ENCODE results near the gene MTHFD1L. TPM values are rescaled to one million over a fixed set of nuclear protein-coding genes. Genes with fewer than 3 reads are reported as not detected.

MTHFD1L gene
- total and polyA plus RNA-seq, 2 of the 4 experiments (the other 2 are of a cell fraction), result 43.5 to 53.2 TPM

DNA sequence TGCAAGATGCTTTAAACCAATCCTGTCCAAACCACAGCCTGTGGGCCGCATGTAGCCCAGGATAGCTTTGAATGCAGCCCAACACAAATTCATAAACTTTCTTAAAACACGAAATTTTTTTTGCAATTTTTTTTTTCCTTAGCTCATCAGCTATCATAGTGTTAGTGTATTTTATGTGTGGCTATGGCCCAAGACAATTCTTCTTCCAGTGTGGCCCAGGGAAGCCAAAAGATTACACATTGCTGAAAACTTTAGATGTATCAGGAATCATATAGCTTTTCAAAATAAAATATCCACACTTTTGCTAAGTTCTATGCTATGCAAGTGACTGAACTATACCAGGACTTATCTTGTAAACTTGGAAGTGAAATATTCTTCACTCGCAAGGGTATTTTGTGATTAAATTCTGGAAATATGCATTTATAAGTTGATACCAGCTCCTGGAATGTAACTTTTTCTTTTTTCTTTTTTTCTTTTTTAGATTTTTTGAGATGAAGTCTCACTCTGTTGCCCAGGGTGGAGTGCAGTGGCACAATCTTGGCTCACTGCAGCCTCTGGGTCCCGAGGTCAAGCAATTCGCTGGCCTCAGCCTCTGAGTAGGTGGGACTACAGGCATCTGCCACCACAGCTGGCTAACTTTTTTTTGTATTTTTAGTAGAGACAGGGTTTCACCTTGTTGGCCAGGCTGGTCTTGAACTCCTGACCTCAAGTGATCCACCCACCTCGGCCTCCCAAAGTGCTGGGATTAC is 49.8 kb downstream of the MTHFD1L start (continued):
- no peak for TF ChIP-seq CEBPB (IDR thresholded peaks at IDR 0.05; ENCODE audit: low read depth, low read length)

DNA sequence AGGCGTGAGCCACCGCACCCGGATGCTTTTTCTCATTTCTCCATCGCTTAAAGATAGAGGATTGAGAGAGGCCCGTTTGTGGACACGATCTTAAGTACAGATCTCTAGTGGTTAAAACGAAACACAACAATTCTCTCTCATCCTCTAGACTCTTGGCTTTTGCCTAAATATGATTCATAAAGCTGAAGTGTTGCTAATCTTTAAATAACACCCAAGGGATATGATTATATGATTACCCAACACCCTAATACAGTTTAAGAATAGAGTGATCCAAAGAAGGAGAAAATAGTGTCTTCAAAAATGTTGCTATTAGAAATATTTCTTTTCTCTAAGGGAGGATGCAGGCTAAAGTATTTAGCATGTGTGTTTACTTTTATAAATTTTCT is 50.4 kb downstream of the MTHFD1L start:
- DNase-seq (no peak), ATAC-seq (ENCODE audit: low read depth) (peak; percentile 43)
- H3K4me2 ChIP-seq (ENCODE audit: low read depth, low read length), result no peak overlapping the region
- no peak overlapping the region for H2AFZ ChIP-seq (replicated peaks; ENCODE audit: low read length, poor library complexity)
- peaks cover 21 to 38% of the 10 kb centered on the region in 2 experiments for H3K79me1 ChIP-seq (ENCODE audit: low read depth in 1 of 2, low read length in 2 of 2)
- peak overlapping the region in 1 of 2 experiments; percentile 25; a peak in 1 of 4 replicates for H4K8ac ChIP-seq (ENCODE audit: low read depth in 2 of 2, low read length in 2 of 2)
- no peak overlapping the region for H3K14ac ChIP-seq (replicated peaks; ENCODE audit: low read depth, low read length)
- in situ Hi-C loops (cut with MboI; ENCODE audit: low sequenced_read_pairs) (no loop called here), intact Hi-C loops (cut with micrococcal nuclease) (no loop called here), dilution Hi-C loops (cut with HindIII; ENCODE audit: low sequenced_read_pairs, unreplicated experiment) (no loop called here)
- H2BK5ac ChIP-seq (ENCODE audit: low read depth, low read length, poor library complexity, severe bottlenecking), result no peak overlapping the region
- no peak overlapping the region for H2BK15ac ChIP-seq (ENCODE audit: low read depth, low read length)
- H2AK5ac ChIP-seq (ENCODE audit: low read depth, low read length), result no peak overlapping the region
- peak overlapping the region; percentile 45; the same call in 1 of the 2 replicates for H4K5ac ChIP-seq (ENCODE audit: low read depth, low read length)
- peak overlapping the region; percentile 42; the same call in 1 of the 2 replicates for H3K18ac ChIP-seq (ENCODE audit: low read depth, low read length)
- ChIA-PET CTCF (interaction anchor here (1.2 kb wide), 1 partner anchor 23 kb away, joined by 6 read pairs; no protein-coding TSS in a partner anchor), POLR2A (ENCODE audit: unreplicated experiment) (no interaction called here)
- H3K4me3 ChIP-seq (ENCODE audit: insufficient read depth, low read depth, low read length), result no peak overlapping the region
- no peaks in the 10 kb centered on the region for H3K9me3 ChIP-seq (ENCODE audit: control insufficient read depth, insufficient read depth, low read length)
- no peak overlapping the region for H3K56ac ChIP-seq (ENCODE audit: extremely low read depth, insufficient read depth, low read length)
- H3K27me3 ChIP-seq (ENCODE audit: control insufficient read depth, insufficient read depth, low read length), result no peaks in the 10 kb centered on the region
- BruUV-seq (replicated peaks), result no TSS peak
- peaks cover 8% of the 10 kb centered on the region for H3K4me1 ChIP-seq (ENCODE audit: control insufficient read depth, insufficient read depth, low read length)
- peaks cover 53% of the 10 kb centered on the region for H3K36me3 ChIP-seq (ENCODE audit: control insufficient read depth, insufficient read depth, low read length)
- 0 out of 2 replicates have a peak, but pooled peaks have one; percentile 25 for TF ChIP-seq CEBPB (IDR thresholded peaks at IDR 0.05; ENCODE audit: low read depth, low read length)
- TF ChIP-seq MAZ (IDR thresholded peaks at IDR 0.05; ENCODE audit: borderline replicate concordance, low read depth, low read length), result no peak
- TF ChIP-seq RFX5 (IDR thresholded peaks at IDR 0.05; ENCODE audit: low read depth, low read length), result no peak
- no peak for TF ChIP-seq POLR2A (IDR thresholded peaks at IDR 0.05; ENCODE audit: low read depth, low read length)
- TF ChIP-seq SMC3 (IDR thresholded peaks at IDR 0.05; ENCODE audit: low read depth, low read length), result no peak
- no peak for TF ChIP-seq NFE2L2 (IDR thresholded peaks at IDR 0.05; ENCODE audit: low read depth, low read length)
- H4K20me1 ChIP-seq (ENCODE audit: insufficient read depth, low read length), result no peaks in the 10 kb centered on the region
- peak overlapping the region; percentile 82; the same call in 1 of the 2 replicates for H3K27ac ChIP-seq (ENCODE audit: insufficient read depth, low read length)
- H3K23ac ChIP-seq (ENCODE audit: low read depth, low read length), result no peak overlapping the region
- H3K4ac ChIP-seq (ENCODE audit: low read depth, low read length), result no peak overlapping the region
- no peak overlapping the region for H2AK9ac ChIP-seq (replicated peaks; ENCODE audit: low read depth, low read length, poor library complexity)
- no peak overlapping the region for H2BK120ac ChIP-seq (ENCODE audit: low read depth, low read length)
- WGBS, 2 experiments (ENCODE audit: extremely low coverage in 2 of 2, insufficient read length in 1 of 2), result no CpG with 5 or more reads among the region's 7 CpGs
- H3K9me1 ChIP-seq (ENCODE audit: insufficient read depth, low read length), result 0 out of 2 replicates have a peak, but pooled peaks cover 6% of the 10 kb centered on the region
- H3K9ac ChIP-seq (ENCODE audit: low read depth, low read length), result no peak overlapping the region
- H4K91ac ChIP-seq (ENCODE audit: insufficient read depth, low read depth, low read length), result no peak overlapping the region
- no peak overlapping the region for H2BK20ac ChIP-seq (ENCODE audit: low read depth, low read length)
